AG10803 (cell line): ENCODE results near the gene RPS6KL1.

Experiments used
- DNase-seq: peaks from one replicate; pipeline ENCODE4 v3.0.0; 2010; ENCODE audit warnings: low read depth
- H3K4me3 ChIP-seq: 2 replicates; pipeline ENCODE4 v1.5.1; 2011; ENCODE audit warnings: mild to moderate bottlenecking, low read length, control low read depth
- CTCF ChIP-seq: conservative IDR thresholded peaks from 2 replicates; pipeline ENCODE4 v1.5.1; 2011; ENCODE audit warnings: mild to moderate bottlenecking, low read length, control low read depth, inconsistent platforms

The RPS6KL1 gene

GRCh38 chr14:74940956-74941565 is 18.0 kb upstream of the RPS6KL1 start:
- no peak overlapping the region for H3K4me3 ChIP-seq
- no peak for TF ChIP-seq CTCF
- no peak for DNase-seq

DNA sequence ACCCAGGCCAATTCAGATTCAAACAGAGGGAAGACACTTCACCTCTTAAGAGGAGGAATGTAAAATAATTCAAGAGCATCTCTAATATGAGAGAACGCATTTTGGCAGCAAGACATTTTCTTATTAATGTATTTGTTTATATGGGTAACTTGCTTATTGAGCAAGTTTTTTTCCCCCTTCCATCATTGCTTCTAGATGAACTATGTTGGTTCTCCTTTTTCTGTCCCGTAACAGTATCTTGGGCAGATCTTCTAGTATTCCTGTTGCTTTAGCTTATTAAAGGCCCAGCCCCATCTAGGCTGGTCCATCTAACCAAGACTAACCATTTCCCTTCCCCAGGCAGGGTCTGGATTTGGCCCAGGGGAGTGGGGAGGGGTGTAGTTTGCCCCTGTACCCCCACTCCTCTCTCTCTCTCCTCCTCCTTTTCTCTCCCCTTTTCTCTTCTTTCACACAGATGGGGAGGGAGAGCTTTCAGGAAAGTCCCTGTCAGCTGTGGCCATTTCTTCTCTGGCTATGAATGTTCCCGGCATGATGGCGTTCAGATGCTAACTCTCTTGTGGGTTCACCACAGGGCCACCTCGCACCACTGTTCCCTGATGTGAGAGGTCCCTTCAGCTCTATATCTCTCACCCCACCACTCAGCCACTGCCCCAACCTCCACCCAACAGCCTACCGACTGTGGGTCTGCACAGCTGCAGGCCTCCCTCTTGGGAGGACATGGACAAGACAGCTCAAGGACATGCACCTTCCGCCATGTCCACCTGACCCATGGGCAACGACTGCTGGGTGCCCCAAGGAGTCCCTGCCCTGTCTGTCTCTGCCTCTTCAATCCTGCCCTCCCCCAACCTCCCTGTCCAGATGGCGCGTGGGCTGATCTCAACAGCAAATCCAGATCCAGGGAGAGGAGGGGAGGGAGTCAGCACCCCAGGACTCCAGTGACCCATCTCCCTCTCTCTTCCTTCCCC is 15.8 kb upstream of the RPS6KL1 start:
- TF ChIP-seq CTCF, result no peak
- H3K4me3 ChIP-seq, result no peak overlapping the region
- DNase-seq, result no peak

DNA sequence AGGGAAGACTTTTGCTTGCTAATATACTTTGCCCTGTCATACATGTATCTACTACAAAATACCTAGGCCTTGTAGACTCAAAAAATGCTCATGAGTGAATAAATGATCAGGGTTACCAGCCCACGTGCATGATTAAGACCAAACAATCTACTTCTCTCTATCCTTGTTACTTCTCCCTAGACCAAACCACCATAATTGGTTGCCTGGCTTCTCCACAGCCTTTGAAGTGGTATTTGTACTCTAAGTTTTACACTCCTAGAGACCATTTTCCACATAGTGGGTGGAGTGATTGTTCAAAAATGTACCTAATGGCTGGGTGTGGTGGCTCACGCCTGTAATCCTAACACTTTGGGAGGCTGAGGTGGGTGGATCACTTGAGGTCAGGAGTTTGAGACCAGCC is 14.1 kb upstream of the RPS6KL1 start:
- DNase-seq, result no peak
- TF ChIP-seq CTCF, result no peak

GRCh38 chr14:74936731-74937130 is 13.7 kb upstream of the RPS6KL1 start:
- no peak for TF ChIP-seq CTCF
- no peak overlapping the region for H3K4me3 ChIP-seq
- DNase-seq, result no peak

More for the DNA sequence above, 14.1 kb upstream of the RPS6KL1 start:
- H3K4me3 ChIP-seq, result no peak overlapping the region

- no peak for DNase-seq
- TF ChIP-seq CTCF, result no peak
- no peak overlapping the region for H3K4me3 ChIP-seq
These were observed 13.1 kb upstream of the RPS6KL1 start for GRCh38 chr14:74936151-74936550.

GRCh38 chr14:74935360-74935680 is 12.3 kb upstream of the RPS6KL1 start:
- no peak overlapping the region for H3K4me3 ChIP-seq
- no peak for DNase-seq
- TF ChIP-seq CTCF, result no peak
